GM12891 (cell line): ENCODE measurements around the gene RRAS2.

Experiments used
- PAX5 ChIP-seq: IDR thresholded peaks from 2 replicates; pipeline ENCODE4 v1.6.1; 2011; ENCODE audit warnings: low read length, moderate library complexity, mild to moderate bottlenecking; ENCODE audit not compliant: insufficient read depth, severe bottlenecking
- POLR2A ChIP-seq: IDR thresholded peaks from 2 replicates; pipeline ENCODE4 v1.6.1; 2011; ENCODE audit warnings: low read depth, low read length, control low read depth
- POLR2AphosphoS5 ChIP-seq: IDR thresholded peaks from 2 replicates; pipeline ENCODE4 v1.6.1; 2011; ENCODE audit warnings: low read depth, low read length, control low read depth
- POU2F2 ChIP-seq: IDR thresholded peaks from 2 replicates; pipeline ENCODE4 v1.6.1; 2011; ENCODE audit warnings: low read depth, mild to moderate bottlenecking, control low read depth, low read length, moderate library complexity
- SPI1 ChIP-seq: IDR thresholded peaks from 2 replicates; pipeline ENCODE4 v1.6.1; 2011; ENCODE audit warnings: low read depth, low read length, control low read depth
- TAF1 ChIP-seq: IDR thresholded peaks from 2 replicates; pipeline ENCODE4 v1.6.1; 2011; ENCODE audit warnings: low read depth, low read length, control low read depth

DNA sequence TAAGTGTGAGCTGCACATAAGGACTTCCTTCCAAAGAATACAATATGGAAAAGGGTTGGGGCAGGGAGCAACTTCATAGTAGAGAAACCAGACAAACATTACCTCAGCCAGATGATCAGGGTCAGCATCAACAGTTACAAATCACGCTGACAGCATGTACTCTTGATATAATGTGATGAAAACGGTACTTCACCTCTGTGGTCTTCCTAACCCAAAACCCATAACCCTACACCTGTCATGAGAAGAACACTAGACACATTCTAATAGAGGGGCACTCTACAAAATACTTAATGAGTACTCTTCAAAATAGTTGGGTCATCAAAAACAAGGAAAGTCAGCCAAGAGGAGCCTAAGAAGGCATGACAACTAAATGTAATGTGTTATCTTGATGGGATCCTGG, 43.9 kb downstream of the RRAS2 start:
- TF ChIP-seq SPI1 (no peak), POLR2A (no peak), TAF1 (no peak), POLR2AphosphoS5 (no peak), PAX5 (no peak), POU2F2 (no peak)
